AG09309 (cell line): ENCODE measurements around the gene RNF19B.
A peak's percentile ranks its signal among the peaks of the same experiment; 100 is the strongest.
"Not testable (repeated sequence)": the region's sequence is repeated elsewhere in the genome, so short reads cannot be mapped to it uniquely, and the experiment has no call there.

ENCODE experiments used
- DNase-seq: peaks from one replicate; pipeline ENCODE4 v3.0.0-alpha.2; 2010; ENCODE audit warnings: low read depth
- H3K4me3 ChIP-seq: 2 replicates; pipeline ENCODE4 v1.5.1; 2011; ENCODE audit warnings: mild to moderate bottlenecking, low read depth, low read length, moderate library complexity; ENCODE audit not compliant: control insufficient read depth
- CTCF ChIP-seq: IDR thresholded peaks from 2 replicates; pipeline ENCODE4 v1.5.1; 2011; ENCODE audit warnings: mild to moderate bottlenecking, low read depth, low read length, inconsistent platforms; ENCODE audit not compliant: insufficient read depth, control insufficient read depth; ENCODE audit errors: missing control alignments

The RNF19B gene

GRCh38 chr1:33001282-33001681, 36.7 kb upstream of the RNF19B start:
- no peak overlapping the region for H3K4me3 ChIP-seq
- no peak for DNase-seq
- TF ChIP-seq CTCF, result peak; percentile 24

GRCh38 chr1:33000427-33001026, 35.9 kb upstream of the RNF19B start:
- no peak for TF ChIP-seq CTCF
- DNase-seq, result no peak
- no peak overlapping the region for H3K4me3 ChIP-seq

GRCh38 chr1:32998997-32999396, 34.4 kb upstream of the RNF19B start:
- no peak for TF ChIP-seq CTCF
- no peak overlapping the region for H3K4me3 ChIP-seq
- DNase-seq, result no peak

GRCh38 chr1:32998064-32998463, 33.5 kb upstream of the RNF19B start:
- DNase-seq, result no peak
- TF ChIP-seq CTCF, result no peak
- H3K4me3 ChIP-seq, result no peak overlapping the region

GRCh38 chr1:32997381-32997891, 32.8 kb upstream of the RNF19B start:
- DNase-seq, result peak; percentile 52
- TF ChIP-seq CTCF, result no peak
- H3K4me3 ChIP-seq, result no peak overlapping the region

- DNase-seq, H3K4me3 ChIP-seq: not testable (repeated sequence)
These were observed 28.7 kb upstream of the RNF19B start for GRCh38 chr1:32993324-32993636.

- no peak overlapping the region for H3K4me3 ChIP-seq
- DNase-seq, result peak; percentile 87
- TF ChIP-seq CTCF, result no peak
These were observed 28.1 kb upstream of the RNF19B start for GRCh38 chr1:32992489-32993323.
